ENCODE measurements around the gene CPXM1. TPM values are rescaled to one million over a fixed set of nuclear protein-coding genes. Genes with fewer than 3 reads are reported as not detected.
"Not testable (repeated sequence)": the region's sequence is repeated elsewhere in the genome, so short reads cannot be mapped to it uniquely, and the experiment has no call there.

CPXM1 gene
- total RNA-seq, 1 donor from 2014 or later, result 1.3 TPM

GRCh38 chr20:2773812-2774211 is 26.6 kb downstream of the CPXM1 start:
- Histone ChIP-seq H3K27ac (no peak overlapping the region), H3K27me3 (peaks cover 8% of the 10 kb centered on the region), H3K4me1 (no peaks in the 10 kb centered on the region), H3K4me3 (no peak overlapping the region), H3K36me3 (no peaks in the 10 kb centered on the region), H3K9me3 (peaks cover 3% of the 10 kb centered on the region)
- TF ChIP-seq, protein P1, sequence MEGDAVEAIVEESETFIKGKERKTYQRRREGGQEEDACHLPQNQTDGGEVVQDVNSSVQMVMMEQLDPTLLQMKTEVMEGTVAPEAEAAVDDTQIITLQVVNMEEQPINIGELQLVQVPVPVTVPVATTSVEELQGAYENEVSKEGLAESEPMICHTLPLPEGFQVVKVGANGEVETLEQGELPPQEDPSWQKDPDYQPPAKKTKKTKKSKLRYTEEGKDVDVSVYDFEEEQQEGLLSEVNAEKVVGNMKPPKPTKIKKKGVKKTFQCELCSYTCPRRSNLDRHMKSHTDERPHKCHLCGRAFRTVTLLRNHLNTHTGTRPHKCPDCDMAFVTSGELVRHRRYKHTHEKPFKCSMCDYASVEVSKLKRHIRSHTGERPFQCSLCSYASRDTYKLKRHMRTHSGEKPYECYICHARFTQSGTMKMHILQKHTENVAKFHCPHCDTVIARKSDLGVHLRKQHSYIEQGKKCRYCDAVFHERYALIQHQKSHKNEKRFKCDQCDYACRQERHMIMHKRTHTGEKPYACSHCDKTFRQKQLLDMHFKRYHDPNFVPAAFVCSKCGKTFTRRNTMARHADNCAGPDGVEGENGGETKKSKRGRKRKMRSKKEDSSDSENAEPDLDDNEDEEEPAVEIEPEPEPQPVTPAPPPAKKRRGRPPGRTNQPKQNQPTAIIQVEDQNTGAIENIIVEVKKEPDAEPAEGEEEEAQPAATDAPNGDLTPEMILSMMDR (IDR thresholded peaks at IDR 0.05), result no peak
- no peak for ATAC-seq
- no peak for DNase-seq
- intact Hi-C loops (cut with DNase I), result no loop called here

DNA sequence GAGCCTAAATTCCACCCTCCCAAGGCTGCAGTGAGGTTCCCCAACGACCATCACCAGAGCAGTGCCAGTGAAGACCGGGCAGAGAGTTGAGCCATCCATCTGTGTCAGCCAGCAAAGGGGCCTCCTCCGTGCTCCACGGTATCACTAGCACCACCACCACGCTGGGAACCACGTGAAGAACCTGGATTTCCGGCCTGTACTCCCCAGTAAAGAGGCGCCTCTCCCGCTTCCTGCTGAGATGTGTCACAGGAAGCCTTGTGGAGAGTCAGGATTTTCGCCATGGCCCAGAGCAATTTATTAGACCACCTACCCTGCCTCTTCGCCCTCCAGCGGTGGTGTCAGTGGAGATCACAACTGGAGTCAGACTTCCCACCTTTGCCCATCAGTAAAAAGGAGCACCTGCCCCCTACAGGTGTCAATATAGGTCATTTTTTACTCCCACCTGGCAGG is 28.8 kb downstream of the CPXM1 start:
- Histone ChIP-seq H3K27me3 (peaks cover 16% of the 10 kb centered on the region), H3K4me3 (no peak overlapping the region), H3K27ac (no peak overlapping the region), H3K36me3 (no peaks in the 10 kb centered on the region), H3K9me3 (peaks cover 3% of the 10 kb centered on the region), H3K4me1 (no peaks in the 10 kb centered on the region)
- intact Hi-C loops (cut with DNase I), result no loop called here
- ATAC-seq (no peak), DNase-seq (no peak)
- TF ChIP-seq, protein P1 (IDR thresholded peaks at IDR 0.05), result no peak

DNA sequence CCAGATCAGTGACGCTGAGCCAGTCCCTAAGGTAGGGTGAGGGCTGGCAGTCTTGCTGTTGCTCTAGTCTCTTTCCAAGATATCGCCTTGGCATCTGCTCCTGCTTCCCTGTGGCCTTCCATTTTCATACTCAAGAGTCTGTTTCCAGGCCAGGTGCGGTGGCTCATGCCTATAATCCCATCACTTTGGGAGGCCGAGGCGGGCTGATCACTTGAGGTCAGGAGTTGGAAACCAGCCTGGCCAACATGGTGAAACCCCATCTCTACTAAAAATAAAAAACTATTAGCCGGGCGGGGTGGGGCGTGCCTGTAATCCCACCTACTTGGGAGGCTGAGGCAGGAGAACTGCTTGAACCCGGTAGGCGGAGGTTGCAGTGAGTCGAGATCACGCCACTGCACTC is 30.3 kb downstream of the CPXM1 start:
- intact Hi-C loops (cut with DNase I); ATAC-seq; H3K9me3 ChIP-seq; H3K4me1 ChIP-seq; H3K27ac ChIP-seq; H3K4me3 ChIP-seq; DNase-seq; H3K36me3 ChIP-seq: not testable (repeated sequence)
- peaks cover 16% of the 10 kb centered on the region for H3K27me3 ChIP-seq

DNA sequence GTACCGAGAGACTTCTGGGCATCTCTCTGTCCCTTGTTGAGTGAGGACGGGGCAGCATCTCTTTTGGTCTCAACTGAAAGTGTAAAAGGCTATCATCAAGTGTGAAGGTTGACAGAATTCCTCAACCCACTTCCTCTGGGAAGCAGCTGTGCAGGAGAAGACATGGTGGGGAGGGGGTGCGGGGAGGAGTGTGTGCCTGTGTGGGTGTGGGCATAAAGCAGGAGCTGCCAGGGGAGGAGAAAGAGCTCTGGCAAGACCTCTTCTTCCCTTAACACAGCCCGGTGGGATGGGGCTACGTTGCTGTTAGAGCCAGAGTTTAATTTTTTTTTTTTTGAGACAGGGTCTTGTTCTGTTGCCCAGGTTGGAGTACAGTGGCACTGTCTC is 31.8 kb downstream of the CPXM1 start:
- Histone ChIP-seq H3K36me3 (no peaks in the 10 kb centered on the region), H3K4me1 (no peaks in the 10 kb centered on the region), H3K9me3 (no peaks in the 10 kb centered on the region), H3K27me3 (peaks cover 9% of the 10 kb centered on the region), H3K27ac (no peak overlapping the region), H3K4me3 (no peak overlapping the region)
- DNase-seq (no peak), ATAC-seq (peak; percentile 6)
- TF ChIP-seq, protein P1 (IDR thresholded peaks at IDR 0.05), result no peak
- intact Hi-C loops (cut with DNase I), result no loop called here

DNA sequence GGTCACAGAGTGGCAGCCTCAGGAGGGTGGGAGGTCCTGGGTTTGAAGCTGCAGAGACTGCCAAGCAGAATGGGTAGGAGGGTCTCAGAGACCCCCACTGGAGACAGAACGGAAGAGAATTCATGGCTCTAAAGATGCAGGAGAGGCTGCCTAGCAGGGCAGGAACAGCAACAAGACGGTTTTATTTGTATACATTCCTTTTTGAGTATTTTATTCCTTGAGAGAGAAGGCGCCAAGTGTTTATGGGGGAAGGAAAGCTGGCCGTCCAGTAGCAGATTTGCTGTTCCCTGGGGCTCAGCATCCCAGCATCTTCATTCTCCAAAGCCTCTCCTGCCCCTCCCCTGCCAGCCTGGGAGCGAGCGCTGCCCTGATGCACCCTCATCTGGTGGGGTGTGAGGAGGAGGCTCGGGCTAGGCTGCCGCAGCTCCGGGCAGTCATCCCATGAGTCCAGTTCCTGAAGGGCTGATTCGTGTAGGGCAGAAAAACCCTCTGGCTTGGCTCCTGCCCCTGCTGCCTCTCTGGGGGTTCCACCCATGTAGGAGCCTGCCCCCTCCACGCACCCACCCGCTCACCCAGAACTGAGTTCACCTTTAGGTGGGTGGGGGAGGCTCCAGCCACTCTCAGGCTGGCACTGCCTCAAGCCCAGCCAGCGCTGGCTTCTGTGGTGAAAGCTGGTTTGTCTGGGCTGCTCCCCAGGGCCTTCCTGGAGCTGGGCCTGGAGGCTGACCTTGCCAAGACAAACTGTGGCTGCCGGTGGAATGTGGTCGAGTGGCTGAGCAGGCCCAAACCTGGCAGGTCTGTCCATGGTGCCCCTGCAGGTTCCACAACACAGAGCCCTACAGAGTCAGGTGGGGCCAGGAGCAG is 32.4 kb downstream of the CPXM1 start:
- Histone ChIP-seq H3K9me3 (no peaks in the 10 kb centered on the region), H3K36me3 (no peaks in the 10 kb centered on the region), H3K4me1 (no peaks in the 10 kb centered on the region), H3K27me3 (peaks cover 9% of the 10 kb centered on the region), H3K4me3 (no peak overlapping the region), H3K27ac (no peak overlapping the region)
- intact Hi-C loops (cut with DNase I), result no loop called here
- TF ChIP-seq, protein P1 (IDR thresholded peaks at IDR 0.05), result no peak
- DNase-seq, result peak; percentile 93
- peak; percentile 97 for ATAC-seq

- TF ChIP-seq, protein P1 (IDR thresholded peaks at IDR 0.05), result no peak
- intact Hi-C loops (cut with DNase I), result no loop called here
- no peak for DNase-seq
Observed at GRCh38 chr20:2763186-2763585, 37.2 kb downstream of the CPXM1 start.

More at GRCh38 chr20:2763186-2763585, 37.2 kb downstream of the CPXM1 start:
- no peak overlapping the region for H3K4me3 ChIP-seq
- H3K4me1 ChIP-seq, result no peaks in the 10 kb centered on the region
- ATAC-seq, result no peak
- H3K27ac ChIP-seq, result no peak overlapping the region
- no peaks in the 10 kb centered on the region for H3K36me3 ChIP-seq
- H3K27me3 ChIP-seq, result peaks cover 1% of the 10 kb centered on the region
- H3K9me3 ChIP-seq, result no peaks in the 10 kb centered on the region
